ENCODE results near the gene CHFR.

- no peak for TF ChIP-seq POLR2A (IDR thresholded peaks at IDR 0.05; ENCODE audit: low read depth, low read length)
- TF ChIP-seq POLR2AphosphoS5 (IDR thresholded peaks at IDR 0.05; ENCODE audit: low read depth, low read length), result no peak
- TF ChIP-seq TAF1 (IDR thresholded peaks at IDR 0.05; ENCODE audit: borderline replicate concordance, low read depth, low read length), result no peak
Observed at GRCh38 chr12:132804426-132804861, 83.0 kb downstream of the CHFR start.

Data from GM12892 (cell line).